Mammary epithelial cell (primary cell): ENCODE data around the gene SMPDL3B.

Source experiments
- CTCF ChIP-seq, 2 donors: IDR thresholded peaks in 1 of 2; conservative IDR thresholded peaks in 1 of 2; 2 replicates each; pipeline ENCODE4 v1.5.1; 2011 to 2012; ENCODE audit warnings: inconsistent platforms in 2 of 2, low read length in 2 of 2, mild to moderate bottlenecking in 2 of 2, control low read depth in 1 of 2, low read depth in 1 of 2; ENCODE audit not compliant: insufficient read depth in 1 of 2; ENCODE audit errors: extremely low read depth in 1 of 2
- EZH2 ChIP-seq: IDR thresholded peaks from 2 replicates; pipeline ENCODE4 v1.6.1; 2012; ENCODE audit warnings: low read length, inconsistent platforms, borderline replicate concordance

- no peak for TF ChIP-seq CTCF (conservative IDR thresholded peaks at IDR 0.05 in 1 of 2, IDR thresholded peaks at IDR 0.05 in 1 of 2; ENCODE audit: extremely low read depth in 1 of 2, insufficient read depth in 1 of 2, low read depth in 1 of 2, low read length in 2 of 2)
- TF ChIP-seq EZH2: no peak
Measured at GRCh38 chr1:27885621-27886352, 49.0 kb upstream of the SMPDL3B start.
